GM21381 (cell line): Measurements from ENCODE around the gene OR6J1.
"Not testable (repeated sequence)": the region's sequence is repeated elsewhere in the genome, so short reads cannot be mapped to it uniquely, and the experiment has no call there.

Source experiments
- ATAC-seq: cut with Tn5 transposase; IDR thresholded peaks from one replicate; pipeline ENCODE4 v1.9.1; 2021; ENCODE audit warnings: mild to moderate bottlenecking, moderate library complexity; ENCODE audit not compliant: unreplicated experiment

The OR6J1 gene

GRCh38 chr14:22651586-22651985 is 7.4 kb upstream of the OR6J1 start:
- ATAC-seq = no peak

GRCh38 chr14:22650960-22651521 is 6.9 kb upstream of the OR6J1 start:
- ATAC-seq = peak; percentile 52

GRCh38 chr14:22650046-22650739 is 6.0 kb upstream of the OR6J1 start:
- ATAC-seq = no peak

- ATAC-seq = no peak
Observed at GRCh38 chr14:22648506-22648905, 4.4 kb upstream of the OR6J1 start.

- no peak for ATAC-seq
Observed at GRCh38 chr14:22646570-22647254, 2.6 kb upstream of the OR6J1 start.

GRCh38 chr14:22641846-22642245 is 2.3 kb downstream of the OR6J1 start:
- ATAC-seq = no peak

- no peak for ATAC-seq
Observed at GRCh38 chr14:22640192-22640591, 4.0 kb downstream of the OR6J1 start.

- not testable (repeated sequence) for ATAC-seq
Observed at GRCh38 chr14:22635980-22636379, 8.2 kb downstream of the OR6J1 start.

- no peak for ATAC-seq
Observed at GRCh38 chr14:22634233-22634900, 9.8 kb downstream of the OR6J1 start.

- ATAC-seq = no peak
Observed at GRCh38 chr14:22630486-22630885, 13.7 kb downstream of the OR6J1 start.

GRCh38 chr14:22630066-22630465 is 14.1 kb downstream of the OR6J1 start:
- no peak for ATAC-seq

- ATAC-seq = no peak
Observed at GRCh38 chr14:22629361-22629760, 14.8 kb downstream of the OR6J1 start.

GRCh38 chr14:22627506-22628263 is 16.5 kb downstream of the OR6J1 start:
- no peak for ATAC-seq

- no peak for ATAC-seq
Observed at GRCh38 chr14:22626590-22626989, 17.6 kb downstream of the OR6J1 start.

- no peak for ATAC-seq
Observed at GRCh38 chr14:22623047-22623446, 21.1 kb downstream of the OR6J1 start.

GRCh38 chr14:22622255-22622654 is 21.9 kb downstream of the OR6J1 start:
- ATAC-seq = no peak

GRCh38 chr14:22615765-22616164 is 28.4 kb downstream of the OR6J1 start:
- ATAC-seq = not testable (repeated sequence)

GRCh38 chr14:22614240-22614799 is 29.8 kb downstream of the OR6J1 start:
- no peak for ATAC-seq

- ATAC-seq = no peak
Observed at GRCh38 chr14:22613736-22614239, 30.4 kb downstream of the OR6J1 start.

- no peak for ATAC-seq
Observed at GRCh38 chr14:22613106-22613695, 31.0 kb downstream of the OR6J1 start.
